Measurements from ENCODE around the gene ZBTB12. TPM values are rescaled to one million over a fixed set of nuclear protein-coding genes. Genes with fewer than 3 reads are reported as not detected.

The ZBTB12 gene
- total and polyA plus RNA-seq, 2 of the 13 experiments (the other 11 are each of a cell fraction or from before 2014, with no cell fraction given): 4.8 to 6.0 TPM

GRCh38 chr6:31945507-31946369 is 43.9 kb upstream of the ZBTB12 start, which contains the start of gene CFB (continued):
- TF ChIP-seq TBX2 (CRISPR knock-in tag; IDR thresholded peaks at IDR 0.05; ENCODE audit: borderline replicate concordance): peak; percentile 84
- TF ChIP-seq ZBTB44 (CRISPR knock-in tag; IDR thresholded peaks at IDR 0.05): 0 out of 2 replicates have a peak, but pooled peaks have one; percentile 67
- peak; percentile 88; the same call in 1 of the 2 replicates for TF ChIP-seq EEA1 (CRISPR knock-in tag; IDR thresholded peaks at IDR 0.05; ENCODE audit: borderline replicate concordance)
- TF ChIP-seq RXRA (CRISPR knock-in tag; IDR thresholded peaks at IDR 0.05): peak; percentile 100
- peak; percentile 66; the same call in 1 of the 2 replicates for TF ChIP-seq ZBTB38 (CRISPR knock-in tag; IDR thresholded peaks at IDR 0.05)
- peak; percentile 53; the same call in 1 of the 2 replicates for TF ChIP-seq RBAK (CRISPR knock-in tag; IDR thresholded peaks at IDR 0.05)
- TF ChIP-seq TCF7 (IDR thresholded peaks at IDR 0.05; ENCODE audit: low read depth): 0 out of 2 replicates have a peak, but pooled peaks have one; percentile 24
- TF ChIP-seq ZBTB4 (CRISPR knock-in tag; IDR thresholded peaks at IDR 0.05; ENCODE audit: borderline replicate concordance): peak; percentile 95
- TF ChIP-seq ZKSCAN5 (CRISPR knock-in tag; IDR thresholded peaks at IDR 0.05): peak; percentile 10; the same call in 1 of the 2 replicates
- 0 out of 2 replicates have a peak, but pooled peaks have one; percentile 44 for TF ChIP-seq NCOA5 (CRISPR knock-in tag; IDR thresholded peaks at IDR 0.05)
- no peak; the same call in 1 of the 2 replicates for TF ChIP-seq AFF4 (CRISPR knock-in tag; IDR thresholded peaks at IDR 0.05)
- TF ChIP-seq SOX6 (IDR thresholded peaks at IDR 0.05): no peak
- peak; percentile 88 for TF ChIP-seq SOX6 (CRISPR knock-in tag; IDR thresholded peaks at IDR 0.05)
- TF ChIP-seq ZSCAN29 (CRISPR knock-in tag; conservative IDR thresholded peaks at IDR 0.05): peak; percentile 69; the same call in 1 of the 2 replicates
- TF ChIP-seq CENPBD1 (CRISPR knock-in tag; IDR thresholded peaks at IDR 0.05; ENCODE audit: borderline replicate concordance, low read depth): no peak
- TF ChIP-seq MBNL3 (CRISPR knock-in tag; conservative IDR thresholded peaks at IDR 0.05): no peak

Measured in HepG2 (cell line).